HG03558 (cell line): Measurements from ENCODE around the gene PTPN13.
"Not testable (repeated sequence)": the region's sequence is repeated elsewhere in the genome, so short reads cannot be mapped to it uniquely, and the experiment has no call there.

Experiments used
- ATAC-seq: cut with Tn5 transposase; IDR thresholded peaks from one replicate; pipeline ENCODE4 v1.9.1; 2021; ENCODE audit warnings: moderate number of reproducible peaks; ENCODE audit not compliant: unreplicated experiment; ENCODE audit errors: extremely low read depth

The PTPN13 gene

DNA sequence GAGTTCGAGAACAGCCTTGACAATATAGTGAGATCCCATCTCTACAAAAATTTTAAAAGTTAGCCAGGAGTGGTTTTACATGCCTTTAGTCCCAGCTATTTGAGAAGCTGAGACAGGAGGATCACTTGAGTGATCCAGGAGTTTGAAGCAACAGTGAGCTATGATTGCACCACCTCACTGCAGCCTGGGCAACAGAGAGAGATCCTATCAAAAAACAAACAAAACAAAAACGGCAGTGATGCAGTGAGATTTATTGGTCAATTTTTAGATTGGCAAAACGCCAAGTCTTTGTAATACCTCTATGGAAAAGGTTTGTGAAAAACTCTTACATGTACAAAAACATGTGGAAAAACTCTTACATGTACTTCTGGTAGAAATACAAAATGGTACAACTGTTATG lies 91.3 kb downstream of the PTPN13 start:
- ATAC-seq = no peak

DNA sequence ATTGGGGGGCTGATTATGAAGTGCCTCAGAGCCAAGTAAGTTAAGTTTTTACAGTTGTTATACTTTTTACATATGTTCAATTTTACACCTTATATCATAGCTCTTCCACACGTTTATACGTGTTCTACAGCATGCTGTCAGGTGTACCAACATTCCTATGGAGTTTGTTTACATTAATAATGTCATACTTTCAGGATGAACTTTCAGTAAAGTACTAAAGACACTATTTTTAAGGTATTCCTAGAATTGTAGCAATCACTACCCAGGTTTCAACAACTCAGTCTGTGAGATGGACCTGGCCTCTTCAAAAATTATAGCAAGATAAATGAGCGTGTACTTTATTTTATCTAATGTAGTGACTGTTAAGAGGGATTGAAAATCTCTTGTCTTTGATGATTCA lies 92.6 kb downstream of the PTPN13 start:
- ATAC-seq = no peak

DNA sequence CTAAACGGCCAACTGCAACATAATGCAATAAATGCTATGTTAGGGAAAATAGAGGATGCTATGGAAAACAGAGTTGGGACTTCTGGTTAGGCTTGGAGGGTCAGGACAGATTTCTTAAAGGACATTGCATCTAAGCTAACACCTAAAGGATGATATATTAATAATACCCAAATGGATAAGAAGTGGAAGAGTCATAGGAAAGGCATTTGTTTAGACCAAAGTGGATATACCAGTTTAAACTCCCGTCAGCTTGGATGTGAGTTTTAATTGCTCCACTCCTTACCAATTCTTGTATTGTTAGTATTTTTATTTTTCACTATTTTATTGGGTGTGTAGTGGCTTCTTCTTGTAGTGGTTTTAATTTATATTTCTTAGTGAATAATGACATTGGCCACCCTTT lies 93.9 kb downstream of the PTPN13 start:
- ATAC-seq = no peak

DNA sequence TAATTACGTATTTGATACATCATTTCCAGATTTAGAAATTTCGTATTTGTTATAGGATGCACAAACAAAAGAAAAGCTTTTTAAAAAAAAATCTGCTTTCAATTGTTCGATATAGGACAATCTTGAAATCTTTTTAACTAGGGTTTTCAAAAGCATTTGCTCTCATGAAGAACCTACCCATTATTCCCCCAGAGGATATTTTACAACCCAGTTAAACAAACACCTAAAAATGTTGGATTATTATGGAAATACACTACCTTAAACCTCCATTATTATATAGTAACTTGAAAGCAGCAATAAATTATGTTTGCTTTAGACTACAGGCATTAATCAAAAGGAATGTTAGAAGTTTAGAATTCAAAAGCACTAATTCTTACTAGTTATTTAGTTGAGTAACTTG lies 110.5 kb downstream of the PTPN13 start:
- no peak for ATAC-seq

DNA sequence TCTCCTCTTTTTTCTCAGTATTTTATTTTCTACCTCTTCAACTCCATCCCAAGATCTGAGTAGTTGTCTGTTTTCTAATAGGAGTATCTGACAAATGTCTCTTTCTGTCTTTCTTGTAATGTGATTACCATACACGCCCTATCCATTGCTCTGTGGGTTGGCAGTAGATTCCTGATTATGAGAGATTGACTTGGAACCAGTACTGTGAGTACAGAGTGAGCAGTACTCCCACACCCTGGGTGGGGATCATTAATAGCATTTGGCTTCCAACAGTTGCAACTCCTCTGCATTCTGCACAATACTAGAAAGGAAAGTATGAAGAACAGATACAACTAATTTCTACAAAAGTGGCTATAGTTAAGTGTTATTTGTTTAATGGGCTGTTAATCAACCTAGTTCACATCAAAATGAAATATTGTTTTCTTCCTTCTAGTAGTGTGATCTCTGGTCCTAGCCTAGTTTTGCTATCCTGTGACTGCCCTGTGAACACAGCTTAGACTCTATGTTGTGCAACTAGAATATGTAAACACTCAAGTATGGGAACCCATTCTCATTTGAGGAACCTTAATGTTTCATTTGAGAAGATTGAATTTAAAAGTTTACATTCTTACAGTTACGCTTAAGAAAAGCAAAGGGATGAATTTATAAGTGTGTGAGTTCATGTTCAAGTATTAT lies 112.9 kb downstream of the PTPN13 start:
- ATAC-seq = no peak

DNA sequence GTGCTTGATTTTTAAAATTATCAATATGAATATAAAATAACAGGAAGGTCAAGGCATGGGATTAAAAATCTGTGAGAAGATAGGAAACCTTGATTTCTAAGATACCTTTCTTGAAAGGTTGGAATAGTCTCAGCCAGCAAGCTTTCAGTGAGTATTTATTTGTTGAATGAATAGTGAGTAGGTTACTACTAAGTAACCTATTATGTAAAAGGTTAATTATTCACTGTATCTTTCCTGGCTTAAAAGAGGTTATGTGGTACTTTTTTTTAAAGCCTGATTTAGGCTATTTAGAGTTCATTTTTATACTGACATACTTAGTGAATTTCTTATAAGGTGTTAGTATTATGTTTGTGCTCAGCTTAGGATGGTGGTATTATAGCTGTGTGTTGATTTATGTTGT lies 123.5 kb downstream of the PTPN13 start:
- no peak for ATAC-seq

DNA sequence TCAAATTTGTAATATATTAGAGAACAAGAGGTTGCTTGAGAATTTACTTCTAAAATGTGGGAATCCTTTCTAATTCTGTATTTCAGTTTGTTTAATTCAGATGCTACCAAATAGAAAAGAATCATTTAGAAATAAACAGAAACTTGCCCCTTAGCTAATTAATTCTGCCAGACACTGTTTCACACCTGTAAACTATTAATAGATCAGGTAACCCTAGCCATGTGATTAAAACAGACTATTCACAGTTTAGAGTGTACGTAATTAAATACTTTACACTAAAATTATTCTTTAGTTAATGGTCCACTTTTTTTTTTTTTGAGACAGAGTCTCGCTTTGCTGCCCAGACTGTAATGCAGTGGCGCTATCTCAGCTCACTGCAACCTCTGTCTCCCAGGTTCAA lies 124.0 kb downstream of the PTPN13 start:
- ATAC-seq = no peak

DNA sequence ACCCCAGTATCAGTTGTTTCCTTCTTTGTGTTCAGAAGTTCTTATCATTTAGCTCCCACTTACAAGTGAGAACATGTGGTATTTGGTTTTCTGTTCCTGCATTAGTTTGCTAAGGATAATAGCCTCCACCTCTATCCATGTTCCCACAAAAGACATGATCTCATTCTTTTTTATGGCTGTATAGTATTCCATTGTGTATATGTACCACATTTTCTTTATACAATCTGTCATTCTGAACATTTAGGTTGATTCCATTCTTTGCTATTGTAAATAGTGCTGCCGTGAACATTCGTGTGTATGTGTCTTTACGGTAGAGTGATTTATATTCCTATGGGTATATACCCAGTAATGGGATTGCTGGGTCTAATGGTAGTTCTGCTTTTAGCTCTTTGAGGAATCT lies 125.0 kb downstream of the PTPN13 start:
- not testable (repeated sequence) for ATAC-seq

DNA sequence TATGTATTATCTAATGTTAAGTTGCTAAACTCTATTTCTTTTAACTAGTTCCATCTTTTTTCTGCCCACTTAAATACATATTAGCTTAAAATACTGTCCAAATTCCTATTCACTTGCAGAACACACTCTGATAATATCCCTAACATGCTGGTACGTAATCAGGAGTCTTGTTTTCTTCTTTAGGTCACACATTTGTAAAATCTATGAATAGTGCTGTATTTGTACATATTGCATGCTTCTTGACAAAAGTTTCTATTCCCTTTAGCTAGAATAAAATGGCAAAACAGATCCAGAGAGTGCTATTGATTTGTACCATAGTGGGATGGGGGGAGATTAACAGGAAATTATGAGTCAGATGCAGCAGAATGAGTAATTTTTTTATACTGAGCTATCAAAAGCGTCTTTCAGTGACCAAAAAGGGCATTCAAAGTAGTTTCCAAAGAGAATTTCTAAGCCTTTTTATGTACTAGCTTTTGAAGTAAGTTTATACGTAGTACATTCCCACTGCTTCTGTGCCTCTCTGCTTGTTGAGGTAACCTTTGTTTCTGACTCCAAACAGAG lies 126.5 kb downstream of the PTPN13 start:
- ATAC-seq = no peak

DNA sequence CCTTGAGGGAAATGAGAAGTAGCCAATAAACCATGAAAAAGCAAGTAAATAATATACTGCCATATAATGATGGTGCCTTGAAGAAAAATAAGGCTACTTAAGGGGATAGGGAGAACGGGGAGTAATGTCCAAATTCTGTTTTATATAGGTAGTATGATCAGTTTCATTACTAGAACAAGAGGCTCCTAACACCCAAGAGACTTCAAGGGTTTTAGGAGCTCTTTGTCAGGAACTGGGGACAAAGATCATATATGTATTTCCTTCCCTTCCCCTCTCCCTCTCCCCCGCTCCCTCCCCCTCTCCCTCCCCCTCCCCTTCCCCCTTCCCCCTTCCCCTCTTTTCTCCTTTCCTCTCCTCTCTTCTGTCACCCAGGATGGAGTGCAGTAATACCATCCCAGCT lies 127.3 kb downstream of the PTPN13 start:
- ATAC-seq = no peak

DNA sequence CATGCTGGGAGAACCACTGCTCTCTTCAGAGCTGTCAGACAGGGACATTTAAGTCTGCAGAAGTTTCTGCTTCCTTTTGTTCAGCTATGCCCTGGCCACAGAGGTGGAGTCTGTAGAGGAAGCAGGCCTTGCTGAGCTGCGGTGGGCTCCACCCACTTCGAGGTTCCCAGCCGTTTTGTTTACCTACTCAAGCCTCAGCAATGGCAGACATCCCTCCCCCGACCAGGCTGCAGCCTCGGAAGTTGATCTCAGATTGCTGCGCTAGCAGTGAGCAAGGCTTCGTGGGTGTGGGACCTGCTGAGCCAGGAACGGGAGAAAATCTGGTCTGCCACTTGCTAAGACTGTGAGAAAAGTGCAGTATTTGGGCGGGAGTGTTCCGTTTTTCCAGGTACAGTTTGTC lies 136.2 kb downstream of the PTPN13 start:
- ATAC-seq = no peak

DNA sequence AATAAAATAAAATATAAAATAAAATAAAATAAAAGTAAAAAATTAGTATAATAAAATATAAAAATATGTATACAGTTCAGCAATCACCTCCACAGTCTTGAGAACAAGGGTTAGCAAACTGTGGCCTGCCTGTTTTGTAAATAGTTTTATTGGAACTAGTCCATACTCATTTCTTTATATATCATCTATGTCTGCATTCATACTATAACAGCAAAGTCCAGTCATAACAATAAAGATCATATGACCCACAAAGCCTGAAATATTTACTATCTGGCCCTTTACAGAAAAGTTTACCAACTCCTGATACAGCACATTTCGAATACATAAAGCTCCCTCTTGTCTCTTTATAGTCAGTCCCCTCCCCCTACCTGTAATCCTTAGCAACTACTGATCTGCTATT lies 143.1 kb downstream of the PTPN13 start:
- ATAC-seq = no peak

DNA sequence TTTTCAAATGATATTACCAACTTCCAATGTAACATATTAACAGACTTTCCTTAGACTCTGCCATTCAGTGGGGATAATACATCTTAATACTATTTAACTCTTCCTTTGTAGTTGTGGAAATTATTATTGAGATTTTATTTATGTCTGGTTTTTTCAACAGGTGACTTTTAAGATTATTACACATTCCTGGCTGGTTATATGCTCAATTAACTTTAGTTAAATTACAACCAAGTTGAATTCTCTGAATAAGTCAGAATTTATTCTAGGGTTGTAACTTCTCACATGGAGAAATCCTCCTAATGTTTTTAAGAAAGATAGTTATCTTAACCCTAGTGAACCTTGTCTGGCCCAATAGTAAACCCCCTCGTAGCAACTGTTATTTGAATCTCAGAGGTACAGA lies 147.7 kb downstream of the PTPN13 start:
- no peak for ATAC-seq

DNA sequence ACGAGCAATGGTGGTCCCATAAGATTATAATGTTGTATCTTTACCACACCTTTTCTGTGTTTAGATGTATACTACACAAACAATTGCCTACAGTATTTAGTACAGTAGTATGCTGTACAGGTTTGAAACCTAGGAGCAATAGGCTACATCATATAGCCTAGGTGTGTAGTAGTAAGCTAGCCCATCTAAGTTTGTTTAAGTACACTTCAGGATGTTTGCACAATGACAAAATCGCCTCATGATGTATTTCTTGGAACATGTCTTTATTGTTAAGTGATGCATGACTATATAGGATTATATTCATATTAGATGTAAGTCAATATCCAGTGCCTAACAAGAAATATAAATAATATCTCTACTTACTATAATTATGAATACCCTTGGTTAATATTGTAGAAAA lies 150.5 kb downstream of the PTPN13 start:
- ATAC-seq = no peak

DNA sequence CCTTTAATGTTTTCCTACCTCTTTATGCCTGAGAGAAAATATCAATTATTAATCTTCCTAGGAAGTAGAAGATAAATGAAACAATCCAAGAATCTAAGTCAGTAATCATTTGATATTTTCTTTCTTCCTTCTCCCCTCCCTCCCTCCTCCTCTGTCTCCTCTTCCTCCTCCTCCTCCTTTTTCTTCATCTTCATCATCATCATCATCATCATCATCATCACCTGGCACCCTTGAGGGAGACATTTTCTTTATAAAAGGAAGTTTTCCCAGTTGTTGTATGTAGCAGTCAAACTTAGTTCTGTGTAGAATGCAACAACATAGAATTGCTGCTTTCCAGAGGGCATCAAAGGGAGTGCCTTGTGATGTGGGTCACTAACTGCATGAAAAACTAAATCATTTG lies 155.0 kb downstream of the PTPN13 start:
- no peak for ATAC-seq

DNA sequence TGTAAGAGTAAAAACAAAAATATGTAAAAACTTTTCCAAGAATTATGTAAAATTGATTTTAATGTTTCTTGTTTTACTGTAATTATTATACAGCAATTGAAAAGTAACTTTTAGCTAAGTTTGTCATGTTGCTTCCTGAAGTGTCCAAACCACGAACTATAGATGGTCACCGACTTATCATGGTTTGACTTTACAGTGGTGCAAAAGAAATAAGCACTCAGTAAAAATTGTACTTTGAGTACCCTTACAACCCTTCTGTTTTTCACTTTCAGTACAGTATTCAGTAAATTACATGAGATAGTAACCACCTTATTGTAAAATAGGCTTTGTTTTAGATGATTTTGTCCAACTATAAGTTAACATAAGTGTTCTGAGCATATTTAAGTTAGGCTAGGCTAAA lies 161.3 kb downstream of the PTPN13 start:
- ATAC-seq = no peak

DNA sequence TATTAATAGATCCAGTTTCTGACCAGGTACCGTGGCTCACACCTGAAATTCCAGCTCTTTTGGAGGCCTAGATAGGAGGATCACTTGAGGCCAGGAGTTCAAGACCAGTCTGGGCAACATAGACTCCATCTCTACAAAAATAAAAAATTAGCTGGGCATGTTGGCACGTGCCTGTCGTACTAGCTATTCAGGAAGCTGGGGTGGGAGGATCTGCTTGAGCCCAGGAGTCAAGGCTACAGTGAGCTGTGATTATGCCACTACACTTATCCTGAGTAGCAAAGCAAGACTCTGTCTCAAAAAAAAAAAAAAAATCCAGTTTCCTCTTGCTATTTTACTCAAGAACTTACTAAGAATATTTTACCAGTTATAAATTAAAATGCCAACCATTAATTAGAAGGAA lies 163.4 kb downstream of the PTPN13 start:
- no peak for ATAC-seq

DNA sequence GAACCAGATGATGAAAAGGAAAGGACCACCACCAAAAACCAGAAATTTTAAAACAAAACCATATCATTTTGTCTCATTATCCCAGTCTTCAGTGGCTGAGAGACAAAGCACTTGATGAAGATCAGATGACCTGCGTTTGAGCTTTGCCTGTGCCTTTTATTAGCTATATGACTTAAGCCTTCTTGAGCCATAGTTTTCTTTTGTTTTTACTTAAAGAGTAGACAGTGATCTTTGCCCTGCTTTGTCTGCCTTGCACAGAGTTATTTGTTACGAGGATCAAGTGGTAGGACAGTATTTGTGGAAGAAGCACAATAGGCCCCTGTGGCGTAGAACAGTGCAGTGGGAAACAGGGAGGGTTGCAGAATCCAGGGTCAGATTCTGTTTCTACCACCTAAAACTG lies 165.2 kb downstream of the PTPN13 start:
- ATAC-seq = no peak

DNA sequence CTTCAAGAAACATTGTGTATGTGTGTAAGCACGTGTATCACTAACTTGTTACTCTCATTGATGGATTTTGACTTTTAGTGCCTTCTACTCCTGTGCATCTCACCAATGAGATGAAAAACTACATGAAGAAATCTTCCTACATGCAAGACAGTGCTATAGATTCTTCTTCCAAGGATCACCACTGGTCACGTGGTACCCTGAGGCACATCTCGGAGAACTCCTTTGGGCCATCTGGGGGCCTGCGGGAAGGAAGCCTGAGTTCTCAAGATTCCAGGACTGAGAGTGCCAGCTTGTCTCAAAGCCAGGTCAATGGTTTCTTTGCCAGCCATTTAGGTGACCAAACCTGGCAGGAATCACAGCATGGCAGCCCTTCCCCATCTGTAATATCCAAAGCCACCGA lies 168.5 kb downstream of the PTPN13 start:
- no peak for ATAC-seq

DNA sequence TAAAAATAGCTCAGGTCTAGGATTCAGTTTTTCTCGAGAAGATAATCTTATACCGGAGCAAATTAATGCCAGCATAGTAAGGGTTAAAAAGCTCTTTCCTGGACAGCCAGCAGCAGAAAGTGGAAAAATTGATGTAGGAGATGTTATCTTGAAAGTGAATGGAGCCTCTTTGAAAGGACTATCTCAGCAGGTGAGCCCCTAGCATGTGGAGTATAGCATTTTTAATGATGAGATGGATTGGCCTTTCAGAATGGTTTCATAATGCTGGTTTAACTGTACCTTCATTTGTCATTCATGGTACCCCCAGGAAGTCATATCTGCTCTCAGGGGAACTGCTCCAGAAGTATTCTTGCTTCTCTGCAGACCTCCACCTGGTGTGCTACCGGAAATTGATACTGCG lies 175.7 kb downstream of the PTPN13 start:
- ATAC-seq = no peak

DNA sequence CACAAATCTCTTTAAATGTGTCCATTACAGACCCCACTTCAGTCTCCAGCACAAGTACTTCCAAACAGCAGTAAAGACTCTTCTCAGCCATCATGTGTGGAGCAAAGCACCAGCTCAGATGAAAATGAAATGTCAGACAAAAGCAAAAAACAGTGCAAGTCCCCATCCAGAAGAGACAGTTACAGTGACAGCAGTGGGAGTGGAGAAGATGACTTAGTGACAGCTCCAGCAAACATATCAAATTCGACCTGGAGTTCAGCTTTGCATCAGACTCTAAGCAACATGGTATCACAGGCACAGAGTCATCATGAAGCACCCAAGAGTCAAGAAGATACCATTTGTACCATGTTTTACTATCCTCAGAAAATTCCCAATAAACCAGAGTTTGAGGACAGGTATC lies 177.0 kb downstream of the PTPN13 start:
- no peak for ATAC-seq

DNA sequence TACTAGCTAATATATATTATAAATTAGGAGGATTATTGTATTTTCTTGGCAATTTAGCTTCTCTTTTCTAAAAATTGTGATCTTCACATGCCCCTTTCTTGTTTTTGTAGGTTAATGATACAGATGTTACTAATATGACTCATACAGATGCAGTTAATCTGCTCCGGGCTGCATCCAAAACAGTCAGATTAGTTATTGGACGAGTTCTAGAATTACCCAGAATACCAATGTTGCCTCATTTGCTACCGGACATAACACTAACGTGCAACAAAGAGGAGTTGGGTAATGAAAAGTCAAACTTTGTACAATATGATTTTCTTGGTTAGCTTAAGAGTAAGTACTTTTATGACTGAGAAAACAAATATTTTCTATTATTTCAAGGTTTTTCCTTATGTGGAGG lies 180.9 kb downstream of the PTPN13 start:
- no peak for ATAC-seq

DNA sequence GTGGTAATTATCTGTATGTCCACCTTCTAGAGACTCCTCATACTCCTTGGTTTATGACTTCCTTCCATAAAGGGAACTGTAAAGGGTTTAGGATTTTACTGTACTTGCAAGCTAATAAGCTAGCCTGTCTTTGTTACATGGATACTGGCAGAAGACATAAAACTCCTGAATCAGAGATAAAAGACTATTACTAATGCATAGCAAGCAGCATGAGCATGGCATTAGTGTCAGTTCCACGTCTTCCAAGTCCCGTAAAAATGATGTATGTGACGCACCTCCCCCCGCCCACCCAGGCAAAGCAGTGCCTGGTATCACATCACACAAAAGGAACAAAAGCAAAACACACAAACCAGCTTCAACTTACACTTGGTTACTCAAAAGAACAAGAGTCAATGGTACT lies 184.1 kb downstream of the PTPN13 start:
- no peak for ATAC-seq
